ENCODE results near the gene JCHAIN.
"Not testable (repeated sequence)": the region's sequence is repeated elsewhere in the genome, so short reads cannot be mapped to it uniquely, and the experiment has no call there.

JCHAIN gene

DNA sequence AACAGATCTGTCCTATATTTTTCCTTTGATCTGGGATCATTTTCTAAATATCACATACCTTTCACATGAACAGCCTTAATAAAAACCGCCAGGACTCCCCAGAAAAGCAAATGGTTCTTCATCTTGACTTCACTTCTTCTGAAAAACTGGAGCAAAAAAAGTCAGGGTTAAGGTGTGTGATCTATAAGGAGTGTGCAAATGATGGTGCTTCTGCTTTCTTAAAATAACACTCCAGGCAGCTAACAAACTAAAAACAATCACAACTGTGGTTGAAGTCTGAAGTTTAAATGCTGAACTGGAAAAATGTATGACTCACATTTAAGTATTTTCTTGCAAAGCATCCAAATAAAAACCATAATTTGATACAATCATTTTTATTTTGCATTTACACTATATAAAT is at the start of gene JCHAIN:
Gene JCHAIN (minus strand): TSS at position 140 of the 400 bp plus-strand sequence. CDS start 18 bp downstream, at position 122.
- no peak for DNase-seq

DNA sequence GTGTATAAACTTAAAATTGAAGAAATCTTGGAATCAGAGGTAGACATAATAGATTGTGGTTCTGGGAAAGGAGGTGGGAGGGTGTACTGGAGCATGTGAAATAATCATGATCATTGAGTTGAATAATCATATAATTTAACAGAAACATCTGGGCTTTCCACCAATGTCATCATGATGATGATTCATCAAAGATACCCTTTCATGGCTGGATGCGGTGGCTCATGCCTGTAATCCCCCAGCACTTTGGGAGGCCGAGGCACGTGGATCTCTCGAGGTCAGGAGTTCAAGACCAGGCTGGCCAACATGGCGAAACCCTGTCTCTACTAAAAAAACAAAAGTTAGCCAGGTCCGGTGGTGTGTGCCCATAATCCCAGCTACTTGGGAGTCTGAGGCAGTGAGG is 48.8 kb upstream of the JCHAIN start:
- DNase-seq, result no peak

DNA sequence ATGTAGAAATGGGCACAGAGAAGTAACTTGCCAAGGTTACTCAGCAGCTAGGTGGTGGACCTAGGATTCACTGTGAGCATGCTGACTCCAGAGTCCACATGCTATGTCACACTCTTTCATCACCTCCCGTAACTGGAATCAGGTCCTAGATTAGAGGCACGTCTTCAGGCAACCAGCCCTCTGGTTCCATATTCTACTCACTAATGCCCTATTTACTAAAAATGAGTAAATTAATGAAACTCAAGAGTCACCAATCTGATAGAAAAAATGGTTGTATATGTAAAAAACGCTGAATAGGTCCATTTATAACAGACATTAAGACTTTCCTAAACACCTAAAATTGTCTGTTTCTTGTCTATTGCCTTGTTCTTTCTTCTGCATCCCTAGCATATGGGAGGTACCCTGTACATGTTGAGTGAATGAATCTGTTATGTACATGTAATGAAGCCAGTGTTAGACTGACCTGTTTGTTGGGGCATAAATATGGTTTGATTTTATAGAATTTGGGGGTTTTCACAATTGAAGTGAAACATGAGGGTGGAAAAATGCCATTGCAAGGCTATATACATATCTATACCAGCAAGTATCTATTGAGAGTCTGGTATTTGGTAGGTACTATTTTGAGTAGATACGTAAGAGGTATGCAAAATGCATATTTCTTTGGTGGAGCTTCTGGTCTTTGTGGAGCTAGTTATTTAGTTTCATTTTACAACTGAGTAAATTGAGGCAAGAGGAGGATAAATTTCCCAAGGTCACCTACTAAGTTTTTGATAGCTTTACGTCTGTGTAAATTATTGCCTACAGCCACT is 48.0 kb upstream of the JCHAIN start:
- DNase-seq, result no peak

DNA sequence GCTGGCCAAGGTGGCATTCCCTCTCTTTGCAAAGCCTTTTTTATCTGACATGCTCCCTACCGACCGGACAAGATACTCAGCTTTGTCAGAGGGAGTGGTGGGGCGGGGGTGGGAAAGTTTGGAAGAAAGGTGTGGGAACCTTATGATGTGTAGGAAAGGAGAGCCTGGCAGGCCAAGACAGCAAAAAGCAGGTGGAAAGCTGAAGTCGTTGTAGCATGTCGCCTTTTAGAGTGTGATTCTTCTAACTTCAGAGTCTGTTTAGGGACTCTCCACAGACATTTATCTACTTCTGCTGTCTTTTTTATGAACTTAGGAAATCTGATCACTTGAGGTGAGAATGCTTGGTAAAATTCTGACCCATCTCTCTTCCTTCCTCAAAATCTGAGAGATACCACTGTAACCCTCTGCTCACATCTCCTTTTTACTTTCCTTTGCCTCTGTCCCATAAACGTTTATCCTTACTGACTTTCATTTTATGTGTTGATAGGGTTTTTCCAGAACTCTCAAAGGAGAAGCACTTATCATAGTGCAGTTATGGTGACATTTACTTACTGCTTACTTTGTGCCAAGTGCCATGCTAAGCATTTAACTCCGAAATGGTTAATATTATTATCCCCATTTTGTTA is 47.3 kb upstream of the JCHAIN start:
- no peak for DNase-seq

DNA sequence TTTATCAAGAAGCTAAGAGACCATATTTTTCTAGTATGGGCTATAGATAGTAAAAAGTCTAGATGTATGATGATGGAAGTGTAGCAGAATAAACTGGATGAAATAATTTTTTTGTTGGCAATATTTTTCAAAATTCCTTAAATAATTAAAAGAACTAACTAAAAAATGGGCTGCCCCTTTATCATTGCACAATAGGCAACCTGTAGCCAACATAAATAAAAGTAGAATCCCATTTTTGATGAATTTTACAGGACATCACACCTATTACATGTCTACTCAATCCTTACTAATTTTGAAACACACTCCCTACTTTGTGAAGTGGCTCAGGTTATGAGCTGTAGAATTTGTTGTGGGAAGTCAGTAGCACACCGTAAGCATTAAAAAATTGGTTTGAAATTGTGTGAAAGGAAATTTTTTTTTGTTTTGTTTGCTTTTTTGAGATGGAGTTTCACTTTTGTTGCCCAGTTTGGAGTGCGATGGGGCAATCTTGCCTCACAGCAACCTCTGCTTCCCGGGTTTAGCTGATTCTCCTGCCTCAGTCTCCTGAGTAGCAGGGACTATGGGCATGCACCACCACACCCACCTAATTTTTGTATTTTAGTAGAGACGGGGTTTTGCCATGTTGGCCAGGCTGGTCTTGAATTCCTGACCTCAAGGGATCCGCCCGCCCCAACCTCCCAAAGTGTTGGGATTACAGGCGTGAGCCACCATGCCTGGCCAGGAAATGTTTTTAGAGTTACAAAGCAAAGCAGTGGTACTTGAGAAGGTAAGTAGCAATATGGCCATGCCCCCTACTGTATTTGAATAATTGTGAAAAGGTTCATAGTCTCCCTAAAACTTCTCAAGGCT is 46.5 kb upstream of the JCHAIN start:
- DNase-seq, result no peak

DNA sequence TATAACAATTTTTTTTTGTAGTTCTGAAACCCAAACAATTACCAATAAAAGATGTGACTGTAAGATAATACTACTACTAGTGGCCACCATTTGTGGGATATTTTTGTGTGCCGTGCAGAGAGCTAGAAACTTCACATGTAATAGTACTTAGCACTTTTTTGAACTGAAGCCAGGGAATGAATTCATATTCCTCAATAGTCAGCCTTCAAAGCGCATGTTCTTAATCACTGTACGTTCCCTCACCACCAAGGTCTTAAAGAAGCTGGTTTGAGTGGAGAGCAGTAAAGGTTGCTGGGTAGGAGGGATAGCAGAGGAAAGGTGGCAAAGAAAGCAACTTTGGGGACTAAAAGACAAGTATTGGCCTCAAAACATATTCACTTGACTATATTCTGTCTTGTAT is 45.8 kb upstream of the JCHAIN start:
- DNase-seq, result no peak

DNA sequence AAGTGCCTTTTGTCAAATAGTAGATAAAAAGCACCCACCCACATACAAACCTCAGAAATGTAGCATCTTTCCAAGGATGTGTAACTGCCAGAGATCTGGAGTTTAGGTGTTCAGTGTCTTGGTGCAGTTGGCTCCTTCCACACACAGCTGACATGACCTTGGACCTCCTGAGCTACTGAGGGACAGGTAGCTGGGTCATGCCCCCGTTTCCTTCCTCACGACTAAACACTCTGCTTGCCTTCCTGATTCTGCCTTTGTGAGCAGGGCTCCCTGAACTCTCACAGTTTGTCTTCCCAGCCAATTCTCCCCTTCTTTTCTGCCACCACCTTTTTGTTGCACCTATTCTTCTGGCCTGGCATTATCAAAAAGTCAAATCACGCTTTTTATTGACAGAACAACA is 45.3 kb upstream of the JCHAIN start:
- DNase-seq, result no peak

DNA sequence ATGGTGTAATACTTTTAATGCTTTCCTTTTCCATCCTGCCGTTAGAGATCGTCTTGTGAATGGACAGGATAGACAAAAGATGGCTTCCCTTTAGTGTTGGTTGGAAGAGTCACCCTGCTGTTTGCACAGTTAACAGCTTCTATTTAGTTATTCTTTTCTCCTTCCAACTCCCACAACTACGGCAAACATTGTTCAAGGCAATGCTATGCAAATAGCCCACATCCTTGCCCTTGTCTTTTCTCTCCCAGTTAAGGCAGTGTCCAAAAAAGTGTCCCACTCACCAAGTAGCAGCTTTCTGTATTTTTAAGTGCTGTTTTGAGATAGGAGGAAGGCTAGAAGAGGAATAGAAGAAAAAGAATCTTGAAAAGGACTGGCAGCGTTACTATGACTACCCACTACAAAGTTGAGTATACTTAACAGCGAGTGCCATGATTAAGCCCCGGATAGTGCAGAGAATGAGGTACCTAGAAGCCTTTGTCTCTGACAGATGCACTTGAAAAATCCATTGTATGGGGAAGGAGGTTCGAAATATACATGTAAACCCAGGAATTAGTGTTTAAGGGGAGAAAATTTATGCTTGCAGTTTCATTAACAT is 43.4 kb upstream of the JCHAIN start:
- no peak for DNase-seq

DNA sequence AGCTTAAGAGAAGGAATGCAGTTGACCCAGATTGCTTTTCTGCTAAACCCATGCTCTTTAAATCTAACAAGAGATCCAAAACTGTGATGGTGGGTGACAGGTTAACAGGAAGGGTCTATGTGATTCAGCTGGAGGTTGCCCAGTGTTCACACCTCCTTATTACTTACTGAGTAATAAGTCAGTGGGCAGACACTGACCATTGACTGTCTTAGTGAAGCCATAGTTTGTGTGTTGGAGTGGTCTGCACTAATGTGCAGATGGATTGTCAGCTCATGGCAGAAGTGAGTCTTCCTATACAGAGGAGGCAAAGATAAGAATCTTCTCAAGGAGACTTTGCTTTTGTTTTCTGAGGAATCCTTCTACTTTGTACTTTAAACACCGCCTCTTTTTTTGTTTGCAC is 40.2 kb upstream of the JCHAIN start:
- no peak for DNase-seq

DNA sequence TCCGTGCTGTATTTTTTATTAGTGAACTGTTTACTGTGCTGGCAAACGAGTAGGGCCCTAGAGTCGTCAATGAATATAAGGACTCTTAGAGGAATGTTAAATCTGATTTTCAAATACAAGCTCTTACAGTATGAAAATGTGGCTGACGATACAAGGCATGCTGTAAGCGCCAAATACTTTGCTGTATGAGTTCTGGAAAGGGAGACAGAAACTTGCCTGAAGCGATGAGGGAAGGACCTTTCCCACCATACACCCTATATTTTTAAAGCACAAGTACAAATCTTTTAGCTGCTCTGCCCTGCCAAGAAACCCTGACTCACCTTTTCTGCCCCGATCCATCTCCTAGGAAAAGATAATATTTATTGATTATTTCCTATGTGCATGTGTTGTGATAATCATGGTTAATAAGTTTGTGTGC is 39.7 kb upstream of the JCHAIN start:
- DNase-seq, result no peak

DNA sequence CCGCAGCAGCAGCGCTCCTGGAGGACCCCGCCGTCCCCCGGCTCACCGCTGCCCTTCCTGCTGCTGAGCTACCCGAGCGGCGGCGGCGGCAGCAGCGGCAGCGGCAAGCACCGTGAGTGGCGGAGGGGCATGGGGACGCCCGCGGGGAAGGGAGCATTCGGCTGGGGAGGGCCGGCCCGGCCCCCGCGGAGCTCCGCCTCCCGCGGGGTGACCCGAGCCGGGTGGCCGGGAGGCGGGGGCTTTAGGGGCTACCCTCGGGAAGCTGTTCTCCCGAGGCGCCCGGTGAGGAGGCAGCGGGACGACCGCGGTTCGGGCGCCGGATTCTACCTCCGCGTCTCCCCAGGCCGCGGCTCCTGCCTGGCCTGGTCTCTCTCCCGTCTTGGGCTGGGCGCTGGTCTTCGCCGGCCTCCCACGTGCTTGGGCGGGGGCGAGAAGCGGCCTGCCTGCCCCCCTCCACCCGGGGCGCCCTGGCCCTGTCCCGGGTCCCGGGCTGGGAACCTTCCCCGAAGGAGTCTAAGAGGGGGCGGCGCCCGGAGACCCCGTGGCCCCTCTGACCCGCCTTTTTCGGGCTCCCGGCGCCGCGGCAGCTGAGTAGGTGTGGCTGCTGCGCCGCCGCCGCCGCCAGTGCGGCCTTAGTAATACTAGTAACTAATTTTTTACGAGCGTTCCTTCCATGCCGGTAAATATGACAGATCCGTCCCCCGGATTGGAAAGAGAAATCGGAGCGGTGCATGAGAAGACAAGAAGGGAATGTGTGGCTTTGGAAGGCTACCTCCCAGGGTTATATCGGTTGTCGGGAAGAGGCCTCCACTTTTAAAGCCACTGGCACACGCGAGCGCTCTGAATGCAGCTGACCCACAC is 39.1 kb upstream of the JCHAIN start:
- DNase-seq, result peak; percentile 63

DNA sequence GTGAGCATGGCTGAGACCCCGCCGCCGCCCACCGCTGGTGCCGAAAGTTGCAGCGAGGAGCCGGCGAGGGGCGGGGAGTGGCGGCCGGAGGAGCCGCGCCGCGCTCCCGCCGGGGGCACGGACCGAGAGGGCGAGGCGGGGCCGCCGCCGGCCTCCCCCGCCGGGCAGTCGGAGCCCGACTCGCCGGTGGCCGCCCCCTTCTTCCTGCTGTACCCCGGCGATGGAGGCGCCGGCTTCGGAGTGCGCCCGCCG is 38.5 kb upstream of the JCHAIN start:
- DNase-seq, result no peak

DNA sequence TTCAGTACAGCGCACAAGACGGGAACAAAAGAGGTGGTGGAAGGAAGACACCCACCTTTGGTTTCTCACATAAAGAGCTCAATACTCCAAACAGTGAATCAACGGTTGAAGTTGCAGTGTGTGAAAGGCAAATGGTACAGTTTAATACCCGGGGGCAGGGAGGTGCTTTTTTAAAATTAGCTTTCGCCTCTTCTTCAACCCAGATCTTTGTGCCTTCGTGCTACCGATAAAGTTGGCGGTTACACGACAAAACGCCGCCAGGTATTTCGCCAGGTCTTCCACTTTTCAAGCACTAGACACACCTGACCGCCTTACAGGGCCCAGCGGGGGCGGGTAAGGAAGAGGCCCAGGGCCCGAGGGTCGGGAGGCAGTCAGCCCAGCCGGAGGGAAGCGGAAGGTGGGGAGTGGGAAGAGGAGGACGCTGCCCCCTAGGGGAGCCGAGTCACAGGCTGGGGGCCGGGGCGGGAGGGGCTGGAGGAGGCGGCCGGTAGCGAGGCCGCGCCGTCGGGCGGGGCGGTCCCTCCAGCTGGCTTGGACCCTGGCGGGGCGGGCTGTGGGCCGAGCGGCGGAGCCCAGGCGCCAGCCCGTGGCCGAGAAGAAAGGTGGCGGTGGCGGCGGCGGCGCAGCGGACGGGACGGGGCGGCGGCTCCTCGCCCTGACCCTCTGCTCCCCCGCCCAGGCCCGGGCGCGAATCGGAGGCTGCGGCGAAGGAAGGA is 38.1 kb upstream of the JCHAIN start:
- peak; percentile 62 for DNase-seq

DNA sequence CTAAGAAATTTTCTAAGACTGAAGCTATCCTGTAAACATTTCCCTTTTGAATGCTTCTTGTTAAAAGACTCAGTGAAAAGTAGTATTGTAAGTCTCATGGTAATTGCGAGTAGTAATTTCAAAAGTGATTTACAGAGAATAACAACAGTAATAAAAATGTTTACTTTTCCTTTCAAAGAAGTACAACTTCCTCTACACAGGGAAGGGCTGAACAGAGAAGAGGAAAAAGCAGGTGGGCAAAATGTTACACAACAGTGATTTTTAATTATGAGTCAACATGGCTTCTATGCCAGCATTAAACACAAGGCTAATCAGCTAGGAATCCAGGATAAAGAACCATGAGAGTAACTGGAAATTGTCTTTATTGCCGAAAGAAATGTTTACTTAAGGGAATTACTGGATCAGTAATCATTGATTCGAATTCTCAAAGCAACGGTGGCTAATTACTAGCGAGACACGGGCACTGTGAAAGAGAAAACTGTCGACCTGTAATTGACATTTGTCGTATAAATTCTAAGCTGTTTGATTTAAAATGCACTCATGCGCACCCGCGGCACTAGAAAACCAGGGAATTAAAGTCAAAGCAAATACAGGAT is 37.4 kb upstream of the JCHAIN start:
- DNase-seq, result no peak

DNA sequence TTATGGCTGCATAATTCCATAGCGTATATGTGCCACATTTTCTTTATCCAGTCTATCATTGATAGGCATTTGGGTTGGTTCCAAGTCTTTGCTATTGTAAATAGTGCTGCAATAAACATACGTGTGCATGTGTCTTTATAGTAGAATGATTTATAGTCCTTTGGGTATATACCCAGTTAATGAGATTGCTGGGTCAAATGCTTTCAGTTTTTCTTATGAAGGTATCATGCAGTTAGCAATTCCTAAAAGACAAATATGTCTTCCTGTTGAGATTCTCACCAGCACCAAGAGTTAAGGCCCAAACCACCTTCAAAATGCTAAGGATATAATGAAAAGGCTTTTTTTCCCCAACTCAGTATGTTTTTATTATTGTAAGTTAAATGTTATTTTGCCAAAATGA is 36.3 kb upstream of the JCHAIN start:
- not testable (repeated sequence) for DNase-seq

DNA sequence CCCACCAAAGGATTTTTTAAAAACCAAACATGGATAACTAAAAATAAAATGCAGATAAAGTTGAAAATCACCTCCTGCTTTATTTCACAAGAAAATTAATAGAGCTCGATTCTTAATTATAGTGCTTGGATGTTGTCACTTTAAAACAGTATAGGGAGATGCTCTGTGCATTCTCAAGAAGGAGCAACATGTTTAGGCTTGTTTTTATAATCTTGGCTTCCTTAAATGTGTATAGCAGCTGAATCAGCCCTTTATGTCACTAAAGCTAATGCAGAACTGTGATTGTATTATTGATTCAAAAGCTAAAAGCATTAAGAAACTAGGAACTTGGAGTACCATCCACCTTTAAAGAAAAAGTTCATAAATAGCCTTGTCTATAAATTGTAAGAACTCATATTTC is 35.0 kb upstream of the JCHAIN start:
- no peak for DNase-seq

DNA sequence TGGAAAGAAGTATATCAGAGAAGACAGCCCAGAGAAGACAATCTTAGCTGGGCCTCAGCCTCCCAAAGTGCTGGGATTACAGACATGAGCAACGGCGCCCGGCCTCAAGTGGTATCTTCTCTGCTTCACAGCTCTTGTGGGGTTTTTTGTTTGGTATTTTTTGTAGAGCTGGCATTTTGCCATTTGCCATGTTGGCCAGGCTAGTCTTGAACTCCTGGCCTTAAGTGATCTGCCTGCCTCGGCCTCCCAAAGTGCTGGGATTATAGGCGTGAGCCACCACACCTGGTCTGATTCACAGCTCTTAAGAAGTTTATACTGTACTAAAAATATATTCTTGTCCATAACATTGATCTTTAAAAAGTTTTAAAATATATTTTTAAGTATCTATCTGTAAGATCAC is 34.4 kb upstream of the JCHAIN start:
- no peak for DNase-seq

DNA sequence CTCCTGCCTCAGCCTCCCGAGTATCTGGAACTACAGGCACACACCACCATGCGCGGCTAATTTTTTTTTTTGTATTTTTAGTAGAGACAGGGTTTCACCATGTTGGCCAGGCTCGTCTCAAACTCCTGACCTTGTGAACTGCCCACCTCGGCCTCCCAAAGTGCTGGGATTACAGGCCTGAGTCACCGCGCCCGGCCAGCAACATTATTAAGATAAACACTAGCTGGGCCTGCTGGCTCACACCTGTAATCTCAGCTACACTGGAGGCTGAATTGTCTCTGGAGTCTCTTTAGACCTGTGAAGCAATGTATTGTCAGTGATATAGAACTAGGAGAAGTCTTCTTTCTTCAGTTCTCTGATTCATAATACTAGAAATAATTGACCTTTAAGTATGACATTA is 32.1 kb upstream of the JCHAIN start:
- DNase-seq, result not testable (repeated sequence)

DNA sequence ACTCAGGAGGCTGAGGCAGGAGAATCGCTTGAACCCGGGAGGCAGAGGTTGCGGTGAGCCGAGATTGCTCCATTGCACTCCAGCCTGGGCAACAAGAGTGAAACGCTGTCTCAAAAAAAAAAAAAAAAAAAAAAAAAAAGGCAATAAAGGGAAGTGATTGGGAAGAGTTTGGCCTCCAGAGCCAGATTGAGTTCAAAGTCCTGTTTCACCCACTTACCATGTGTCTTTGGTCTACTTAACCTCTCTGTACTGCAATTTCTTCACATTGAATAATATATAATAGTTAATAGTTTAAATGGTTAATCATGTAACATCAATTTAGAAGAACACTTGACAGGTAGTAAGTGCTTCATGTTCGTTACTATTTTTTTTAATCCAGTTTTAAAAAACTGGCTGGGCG is 28.3 kb upstream of the JCHAIN start:
- not testable (repeated sequence) for DNase-seq

DNA sequence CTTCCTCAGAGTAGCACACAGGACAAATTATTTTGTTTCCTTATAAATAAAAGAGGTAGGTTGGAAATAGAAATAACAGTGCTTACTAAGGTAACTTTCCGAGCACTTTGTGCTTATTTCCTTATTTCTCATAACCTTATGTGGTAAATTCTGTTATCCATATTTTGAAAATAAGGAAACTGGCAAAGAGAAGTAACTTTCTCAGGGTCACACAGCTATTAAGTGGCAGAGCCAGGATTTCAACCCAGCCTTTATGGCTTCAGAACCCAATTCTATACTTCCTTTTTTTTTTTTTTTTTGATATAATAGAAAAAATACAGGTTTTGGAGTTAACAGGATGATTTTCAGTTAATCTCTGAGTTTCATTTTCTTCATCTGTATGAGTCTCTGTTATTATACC is 25.4 kb upstream of the JCHAIN start:
- no peak for DNase-seq

DNA sequence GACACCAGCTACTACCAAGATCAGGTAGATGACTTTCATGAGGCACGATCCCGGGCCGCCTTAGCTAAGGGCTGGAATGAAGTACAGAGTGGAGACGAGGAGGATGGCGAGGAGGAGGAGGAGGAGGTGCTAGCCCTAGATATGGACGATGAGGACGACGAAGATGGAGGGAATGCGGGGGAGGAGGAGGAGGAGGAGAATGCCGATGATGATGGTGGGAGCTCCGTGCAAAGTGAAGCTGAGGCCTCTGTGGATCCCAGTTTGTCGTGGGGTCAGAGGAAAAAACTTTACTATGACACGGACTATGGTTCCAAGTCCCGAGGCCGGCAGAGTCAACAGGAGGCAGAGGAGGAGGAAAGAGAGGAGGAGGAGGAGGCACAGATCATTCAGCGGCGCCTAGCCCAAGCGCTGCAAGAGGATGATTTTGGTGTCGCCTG is 22.5 kb upstream of the JCHAIN start:
- DNase-seq, result peak; percentile 6
